Measurements from ENCODE around the gene KHSRP. TPM values are rescaled to one million over a fixed set of nuclear protein-coding genes. Genes with fewer than 3 reads are reported as not detected.

Gene KHSRP
- total and polyA plus RNA-seq, 2 of the 13 experiments (the other 11 are each of a cell fraction or from before 2014, with no cell fraction given): 72.1 to 129 TPM

- no peak for TF ChIP-seq KLF16 (CRISPR knock-in tag; IDR thresholded peaks at IDR 0.05)
Measured at GRCh38 chr19:6451583-6452222, 27.1 kb upstream of the KHSRP start (continued).

- DNase-seq (ENCODE audit: low spot score) (no peak), FAIRE-seq (no peak), ATAC-seq (no peak)
- ChIA-PET CTCF (ENCODE audit: low intra/inter-chr PET ratio, low total read pairs) (no interaction called here), POLR2A (no interaction called here)
- intact Hi-C loops (cut with micrococcal nuclease; ENCODE audit: unreplicated experiment) (no loop called here), in situ Hi-C loops (cut with HindIII; ENCODE audit: extremely low pct_ligation_motif_present, low pct_unique_long_range_greater_than_20kb) (no loop called here)
- 95% methylated on average over 5 of the region's 5 CpGs for WGBS (ENCODE audit: low lambda C conversion rate)
- Histone ChIP-seq H3K36me3 (replicated peaks in 1 of 2; ENCODE audit: control insufficient read depth in 1 of 2, insufficient read depth in 2 of 2, low read length in 2 of 2) (peaks cover 10 to 14% of the 10 kb centered on the region in 2 experiments; a peak in 4 of 5 replicates), H3K9ac (ENCODE audit: insufficient read depth, low read depth, low read length) (no peak overlapping the region), H3K4me1 (ENCODE audit: insufficient read depth, low read length) (no peaks in the 10 kb centered on the region), H3K27me3 (ENCODE audit: control insufficient read depth in 1 of 2, insufficient read depth in 2 of 2, low read length in 2 of 2) (no peaks in the 10 kb centered on the region), H2AFZ (ENCODE audit: low read length) (no peak overlapping the region), H3K79me2 (ENCODE audit: insufficient read depth, low read length) (no peaks in the 10 kb centered on the region), H3K9me3 (ENCODE audit: low read length) (peaks cover 5% of the 10 kb centered on the region; the same call in 1 of the 2 replicates), H4K20me1 (ENCODE audit: insufficient read depth, low read length) (no peaks in the 10 kb centered on the region), H3K4me3 (replicated peaks in 1 of 3; ENCODE audit: insufficient read depth in 1 of 3, low read depth in 2 of 3, low read length in 3 of 3) (no peak overlapping the region), H3K27ac (ENCODE audit: extremely low read length, insufficient read depth, low read length) (no peak overlapping the region), H3K4me2 (ENCODE audit: low read depth, low read length) (no peak overlapping the region)
- no peak for TF ChIP-seq NPAS2 (CRISPR knock-in tag; IDR thresholded peaks at IDR 0.05; ENCODE audit: borderline replicate concordance)
- TF ChIP-seq ZNF782 (CRISPR knock-in tag; IDR thresholded peaks at IDR 0.05; ENCODE audit: borderline replicate concordance): no peak
- TF ChIP-seq MXI1 (IDR thresholded peaks at IDR 0.05; ENCODE audit: borderline replicate concordance, low read depth, low read length): no peak
- no peak for TF ChIP-seq HMG20A (CRISPR knock-in tag; IDR thresholded peaks at IDR 0.05; ENCODE audit: borderline replicate concordance)
- no peak for TF ChIP-seq ZFP41 (CRISPR knock-in tag; IDR thresholded peaks at IDR 0.05; ENCODE audit: borderline replicate concordance)
- TF ChIP-seq PHF8 (CRISPR knock-in tag; IDR thresholded peaks at IDR 0.05): no peak
- TF ChIP-seq ZSCAN25 (CRISPR knock-in tag; IDR thresholded peaks at IDR 0.05): no peak
- TF ChIP-seq NFIC (IDR thresholded peaks at IDR 0.05; ENCODE audit: low read length): no peak
- TF ChIP-seq ZNF180 (CRISPR knock-in tag; IDR thresholded peaks at IDR 0.05; ENCODE audit: borderline replicate concordance, low read depth): no peak
- TF ChIP-seq ZNF576 (CRISPR knock-in tag; IDR thresholded peaks at IDR 0.05): no peak
- no peak for TF ChIP-seq ZNF597 (CRISPR knock-in tag; IDR thresholded peaks at IDR 0.05)
- no peak for TF ChIP-seq MAF1 (CRISPR knock-in tag; IDR thresholded peaks at IDR 0.05; ENCODE audit: borderline replicate concordance)
- TF ChIP-seq NR2F6 (IDR thresholded peaks at IDR 0.05): no peak
- TF ChIP-seq NR2F6 (CRISPR knock-in tag; IDR thresholded peaks at IDR 0.05): no peak
- no peak for TF ChIP-seq ZBTB34 (CRISPR knock-in tag; IDR thresholded peaks at IDR 0.05)
- no TSS peak for BruUV-seq (replicated peaks)
Measured at GRCh38 chr19:6450166-6450565, 25.6 kb upstream of the KHSRP start.
